NCI-H2029 treated with DMSO at 0.1 percent for 48 hours (cell line): ENCODE measurements around the gene TEKT2.

Source experiments
- DNase-seq: peaks from one replicate; lab custom pipeline; 2025; lab: John Stamatoyannopoulos, UW

TEKT2 gene

DNA sequence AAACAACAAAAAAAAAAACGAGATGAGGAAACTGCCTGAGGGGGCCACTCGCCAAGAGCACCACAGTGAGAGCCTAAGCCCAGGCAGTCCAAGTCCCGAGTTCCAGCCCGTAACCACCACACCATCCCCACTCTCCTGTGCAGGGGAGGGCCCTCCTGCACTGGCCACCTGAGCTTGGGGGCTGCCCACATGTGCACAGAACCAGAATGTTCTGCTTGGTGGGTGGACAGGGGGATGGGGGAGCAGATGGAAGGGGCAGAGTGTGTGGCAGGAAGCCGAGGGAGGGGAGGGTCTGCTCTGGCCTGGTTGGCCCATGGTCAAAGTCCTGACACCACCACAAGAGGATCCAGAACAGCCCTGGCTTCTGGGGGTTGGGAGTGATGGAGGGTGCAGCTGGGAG is 22.4 kb downstream of the TEKT2 start:
- DNase-seq: no peak

DNA sequence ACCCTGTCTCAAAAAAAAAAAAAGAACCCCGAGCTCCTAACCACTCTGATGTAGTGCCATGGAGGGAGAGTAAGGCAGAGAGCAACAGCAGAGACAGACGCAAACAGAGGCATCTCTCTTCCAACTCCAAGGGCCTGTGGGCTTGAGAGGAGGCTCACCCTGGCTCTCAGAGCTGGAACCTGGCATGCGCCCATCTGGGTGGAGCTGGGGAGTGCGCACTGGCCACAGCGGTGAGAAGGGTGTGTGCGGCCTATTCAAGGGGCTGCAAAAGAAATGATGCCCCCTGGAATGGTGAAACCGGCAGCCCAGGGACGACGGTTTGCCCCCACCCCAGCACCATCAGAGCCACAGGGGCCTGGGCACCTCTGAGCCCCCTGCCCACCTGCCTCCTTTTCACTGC is 23.5 kb downstream of the TEKT2 start:
- no peak for DNase-seq

DNA sequence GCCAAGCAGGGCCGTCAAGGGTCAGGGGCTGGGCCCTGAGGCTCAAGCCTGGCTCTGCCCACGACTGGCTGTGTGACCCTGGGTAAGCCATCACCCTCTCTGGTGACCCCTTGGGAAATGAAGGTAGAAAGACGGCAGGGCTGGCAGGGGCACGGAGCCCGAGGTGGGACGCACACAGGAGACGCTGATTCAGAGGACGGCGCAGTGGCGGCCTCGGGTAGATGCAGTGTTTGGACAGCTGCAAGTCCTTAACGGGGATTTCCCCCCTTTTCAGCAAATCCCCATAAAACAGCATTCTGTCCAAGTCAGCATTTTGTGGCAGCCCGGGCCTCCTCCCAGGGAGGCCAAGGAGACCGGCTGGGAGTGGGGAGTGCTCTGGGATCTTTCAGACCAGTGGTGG is 24.4 kb downstream of the TEKT2 start:
- DNase-seq: no peak

DNA sequence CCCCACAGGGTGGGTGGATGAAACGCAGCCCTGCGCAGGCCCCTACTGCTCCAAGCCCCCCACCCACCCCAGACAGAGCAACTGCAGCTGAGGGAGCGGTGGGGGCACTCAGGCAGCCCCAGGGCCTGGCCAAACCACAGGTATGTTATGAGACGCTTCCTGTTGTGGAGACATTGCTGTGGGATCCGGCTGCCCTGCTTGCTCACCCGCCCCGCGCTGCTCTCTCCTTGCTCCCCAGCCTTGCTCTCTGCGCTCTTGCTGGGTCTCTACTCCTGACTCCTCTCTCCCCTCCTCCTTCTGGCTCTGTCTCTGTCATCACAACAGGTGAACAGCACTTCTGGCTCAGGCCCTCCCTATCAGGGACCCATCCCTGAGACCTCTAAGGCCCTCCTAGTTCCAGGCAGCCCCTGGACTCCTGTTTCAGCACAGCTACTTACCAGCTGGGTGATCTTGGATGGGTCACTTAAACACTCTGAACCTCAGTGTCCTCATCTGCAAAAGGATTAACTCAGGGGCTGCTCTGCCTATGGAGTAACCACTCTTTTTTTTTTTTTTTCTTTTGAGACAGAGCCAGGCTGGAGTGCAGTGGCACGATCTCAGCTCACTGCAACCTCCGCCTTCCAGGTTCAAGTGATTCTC is 25.3 kb downstream of the TEKT2 start:
- no peak for DNase-seq

DNA sequence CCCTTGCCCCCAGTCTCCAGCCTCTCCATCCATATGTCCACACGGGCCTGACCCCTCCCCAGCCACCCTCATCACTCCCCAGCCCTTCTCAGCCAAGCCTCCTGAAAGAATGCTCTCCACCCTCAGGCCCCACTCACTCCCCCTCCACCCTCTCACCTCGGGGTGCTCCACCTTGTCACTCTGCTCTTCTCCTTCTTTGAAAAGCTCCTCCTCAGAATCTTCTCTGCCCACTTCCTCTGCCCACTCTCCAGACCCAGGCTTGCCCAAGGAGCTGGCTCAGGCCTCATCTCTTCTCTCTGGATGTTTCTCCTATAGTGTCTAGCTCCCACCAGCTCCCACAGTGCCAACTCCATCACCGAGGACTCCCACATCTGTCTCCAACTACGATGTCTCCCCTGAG is 27.3 kb downstream of the TEKT2 start:
- DNase-seq: no peak

DNA sequence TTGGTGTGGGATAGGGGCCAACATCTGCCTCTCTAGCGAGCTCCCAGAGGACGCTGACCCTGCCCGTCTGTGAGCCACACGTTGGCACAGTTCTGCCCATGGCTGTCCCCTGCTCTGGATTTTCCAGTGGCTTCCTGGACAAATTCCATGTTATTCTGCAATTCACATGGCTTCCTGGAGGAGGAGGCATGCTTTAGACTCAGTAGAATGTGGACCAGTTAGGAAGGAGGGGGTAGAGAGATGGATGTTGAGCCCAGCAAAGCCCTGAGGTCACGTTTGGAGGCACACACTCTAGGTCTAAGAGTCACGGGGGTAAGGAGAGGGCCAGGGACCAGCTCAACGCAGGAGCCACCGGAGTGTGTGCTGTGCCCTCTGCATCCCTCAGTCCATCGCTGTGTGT is 28.9 kb downstream of the TEKT2 start:
- no peak for DNase-seq

DNA sequence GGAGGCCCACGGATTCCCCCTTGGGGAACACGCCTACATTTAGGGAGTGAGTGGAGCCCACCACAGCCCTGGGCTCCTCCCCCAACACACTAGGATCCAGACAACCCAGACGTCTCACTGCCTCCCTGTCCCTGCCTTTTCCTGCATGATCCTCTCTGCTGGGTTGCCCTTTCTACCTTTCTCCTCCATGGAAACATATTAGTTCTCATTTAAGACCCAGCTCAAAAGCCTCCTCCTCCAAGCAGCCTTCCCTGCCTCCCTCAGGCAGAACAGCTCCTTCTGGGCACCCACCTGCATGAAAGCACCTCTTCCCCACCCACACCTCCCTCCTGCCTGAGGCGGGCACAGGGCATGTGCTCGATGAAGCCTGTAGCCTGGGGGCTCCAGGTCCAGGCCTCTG is 30.5 kb downstream of the TEKT2 start:
- DNase-seq: no peak

DNA sequence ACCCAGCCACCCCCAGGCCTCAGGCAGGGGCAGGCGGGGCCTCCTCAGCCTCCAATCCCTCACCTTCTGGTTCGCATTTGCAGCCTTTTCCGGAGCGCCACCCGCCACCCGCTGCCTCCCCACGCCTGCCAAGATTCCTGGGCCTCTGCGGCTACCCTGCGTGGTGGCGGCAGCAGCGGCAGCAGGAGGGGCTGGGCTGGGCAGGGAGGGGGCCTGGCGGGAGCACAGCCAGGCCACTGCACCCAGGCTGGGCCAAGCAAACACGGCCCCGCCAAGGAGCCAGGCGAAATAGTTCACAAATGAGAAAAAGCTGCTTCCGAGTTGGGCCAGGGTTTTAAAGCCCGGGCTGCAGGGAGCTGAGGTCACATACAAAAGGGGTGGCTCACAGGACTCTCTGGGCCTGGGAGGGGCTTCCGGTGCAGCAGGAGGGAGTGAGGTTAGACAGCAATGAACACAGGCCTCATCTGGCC is 31.3 kb downstream of the TEKT2 start:
- DNase-seq: no peak

DNA sequence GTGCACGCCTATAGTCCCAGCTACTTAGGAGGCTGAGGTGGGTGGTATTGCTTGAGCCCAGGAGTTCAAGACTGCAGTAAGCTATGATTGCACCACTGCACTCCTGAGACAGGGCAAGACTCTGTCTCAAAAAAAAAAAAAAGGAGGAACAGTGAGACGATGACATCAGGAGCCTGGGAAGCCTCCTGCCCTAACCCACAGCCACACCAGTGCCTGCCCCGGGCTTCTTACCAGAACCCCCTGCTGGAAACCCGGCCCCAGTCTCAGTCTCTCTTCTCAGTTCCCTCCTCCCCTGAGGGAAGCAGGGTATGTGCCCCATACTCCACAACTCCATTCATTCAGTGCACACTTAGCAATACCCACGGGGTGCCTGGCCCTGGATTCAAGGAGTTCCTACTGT is 32.0 kb downstream of the TEKT2 start:
- no peak for DNase-seq

DNA sequence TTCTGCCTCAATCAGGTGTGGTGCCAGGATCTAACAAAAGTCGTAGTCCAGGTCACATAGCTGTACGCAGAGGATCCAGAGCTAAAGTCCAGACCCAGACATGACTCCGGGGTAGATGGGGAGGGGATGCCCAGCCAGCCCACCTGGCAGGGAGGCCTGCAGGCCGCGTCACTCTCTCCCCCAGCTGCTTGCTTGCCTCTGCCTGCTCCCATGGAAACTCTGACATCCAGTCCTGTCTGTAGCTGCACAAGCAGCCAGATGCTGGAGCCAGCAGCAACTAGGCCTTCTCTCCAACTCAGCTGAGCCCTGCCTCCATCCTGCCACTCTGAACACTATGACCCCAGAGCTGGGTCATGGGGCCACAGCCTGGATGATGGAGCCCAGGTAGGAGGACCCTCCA is 33.0 kb downstream of the TEKT2 start:
- no peak for DNase-seq

DNA sequence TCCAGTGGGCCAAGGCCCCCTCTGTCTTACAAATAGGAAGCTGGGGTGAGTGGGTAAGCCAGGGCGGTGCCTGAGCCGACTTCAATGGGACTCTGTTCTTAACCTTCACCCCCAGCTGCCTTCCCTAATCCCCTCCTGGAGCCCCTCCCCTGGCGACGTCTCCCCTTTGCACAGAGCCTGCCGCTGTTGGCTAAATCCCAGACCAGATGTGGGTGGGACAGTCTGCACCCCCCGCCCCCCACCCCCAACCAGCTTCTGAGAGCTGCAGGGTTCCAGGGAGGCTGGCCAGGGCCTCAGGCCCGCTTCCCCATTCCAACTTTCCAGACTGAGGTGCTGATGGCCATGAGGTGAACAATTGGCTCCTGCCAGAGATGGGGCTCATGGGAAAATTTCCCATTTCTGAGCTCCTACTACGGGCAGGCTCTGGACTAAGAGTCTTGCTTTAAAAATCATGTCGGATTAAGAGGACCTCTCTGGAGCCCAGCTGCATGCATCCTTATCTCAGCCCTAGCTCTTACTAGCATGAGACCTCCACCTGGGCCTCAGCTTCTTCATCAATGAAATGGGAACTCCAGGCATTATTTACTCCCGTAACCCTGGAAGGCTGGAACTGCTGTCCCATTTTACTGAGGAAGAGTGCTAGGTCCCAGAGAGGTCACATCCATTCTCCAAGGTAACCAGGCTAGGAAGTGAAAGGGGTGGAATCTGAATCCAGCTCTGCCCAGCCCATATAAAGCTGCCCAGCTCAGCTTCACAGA is 34.7 kb downstream of the TEKT2 start:
- no peak for DNase-seq

DNA sequence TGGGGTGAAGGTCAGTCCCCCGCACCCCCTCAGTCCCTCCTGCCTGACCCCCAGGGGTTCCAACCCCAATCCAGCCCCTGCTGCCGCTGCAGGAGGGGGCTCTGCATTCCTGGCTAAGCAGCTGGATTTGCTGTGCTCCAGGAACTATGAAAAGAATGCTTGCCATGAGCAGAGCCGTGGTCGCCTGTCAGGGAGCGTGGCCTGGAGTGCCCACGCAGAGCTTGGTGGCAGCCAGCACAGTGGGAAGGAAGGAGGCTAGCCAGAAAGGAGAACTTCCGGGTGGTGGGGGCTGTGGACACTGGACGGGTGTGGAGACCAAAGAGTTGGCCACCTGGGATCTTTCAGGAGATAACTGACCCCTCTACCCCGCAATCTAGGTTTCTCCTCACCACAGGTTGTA is 35.6 kb downstream of the TEKT2 start:
- no peak for DNase-seq

DNA sequence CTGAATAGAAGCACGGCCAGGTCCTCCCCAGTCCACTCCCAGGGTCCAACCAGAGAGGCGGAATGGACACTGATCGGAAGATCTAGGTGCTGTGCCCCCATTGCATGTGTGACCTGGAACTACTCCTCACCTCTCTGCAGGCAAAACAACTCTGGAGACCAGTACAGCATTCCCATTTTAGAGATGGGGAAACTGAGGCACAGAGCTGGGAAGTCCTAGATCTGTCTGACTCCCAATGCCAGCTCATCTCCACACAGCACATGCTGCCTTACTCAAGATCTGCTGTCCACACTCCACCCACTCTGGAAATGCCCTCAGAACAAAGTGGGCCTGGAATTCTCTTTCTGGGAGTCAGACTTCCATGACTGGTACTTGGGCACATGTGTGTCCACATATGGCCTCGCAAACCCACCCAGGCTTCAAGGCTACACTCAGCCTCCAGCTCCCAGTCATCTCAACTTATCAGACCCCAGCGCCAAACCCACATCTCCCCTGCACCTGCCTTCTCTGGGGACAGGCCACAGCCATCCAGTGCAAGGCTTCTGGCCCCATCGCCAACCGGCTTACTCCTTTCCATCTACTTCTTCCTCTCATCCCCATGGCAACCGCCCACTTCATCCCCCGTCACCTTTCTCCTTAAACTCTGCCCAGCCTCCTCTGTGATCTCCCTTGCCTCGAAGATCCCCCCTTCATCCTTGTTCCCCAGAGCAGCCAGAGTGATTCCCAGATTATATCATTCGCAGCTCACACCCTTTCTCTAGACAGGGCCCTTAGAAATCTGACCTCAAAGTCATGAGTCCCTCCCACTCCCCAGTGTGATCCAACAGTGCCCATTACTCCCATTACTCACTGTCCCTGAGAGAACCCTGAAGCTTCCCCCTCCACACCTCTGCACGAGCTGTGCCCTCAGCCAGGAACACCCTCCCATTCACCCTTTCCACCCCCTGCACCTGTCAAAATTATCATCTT is 38.5 kb downstream of the TEKT2 start:
- no peak for DNase-seq

DNA sequence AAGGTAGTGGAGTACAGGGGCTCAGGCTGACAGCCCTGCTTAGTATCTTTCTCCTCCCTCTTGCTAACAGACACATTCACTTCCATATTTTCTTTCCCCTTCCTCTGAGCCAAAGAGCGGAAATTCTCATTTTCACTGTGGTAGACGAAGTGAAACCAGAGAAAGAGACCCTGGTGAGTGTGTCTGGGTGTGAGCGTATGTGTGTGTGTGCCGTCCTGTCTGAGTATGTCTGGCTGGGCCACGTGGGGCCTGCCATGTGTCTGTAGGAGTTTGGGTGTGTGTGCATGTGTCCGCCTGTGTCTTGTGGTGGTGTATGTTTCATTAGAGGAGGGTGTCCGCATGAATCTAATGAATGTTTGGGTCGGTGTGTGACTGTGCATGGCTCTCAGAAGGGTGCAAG is 39.5 kb downstream of the TEKT2 start:
- DNase-seq: no peak

DNA sequence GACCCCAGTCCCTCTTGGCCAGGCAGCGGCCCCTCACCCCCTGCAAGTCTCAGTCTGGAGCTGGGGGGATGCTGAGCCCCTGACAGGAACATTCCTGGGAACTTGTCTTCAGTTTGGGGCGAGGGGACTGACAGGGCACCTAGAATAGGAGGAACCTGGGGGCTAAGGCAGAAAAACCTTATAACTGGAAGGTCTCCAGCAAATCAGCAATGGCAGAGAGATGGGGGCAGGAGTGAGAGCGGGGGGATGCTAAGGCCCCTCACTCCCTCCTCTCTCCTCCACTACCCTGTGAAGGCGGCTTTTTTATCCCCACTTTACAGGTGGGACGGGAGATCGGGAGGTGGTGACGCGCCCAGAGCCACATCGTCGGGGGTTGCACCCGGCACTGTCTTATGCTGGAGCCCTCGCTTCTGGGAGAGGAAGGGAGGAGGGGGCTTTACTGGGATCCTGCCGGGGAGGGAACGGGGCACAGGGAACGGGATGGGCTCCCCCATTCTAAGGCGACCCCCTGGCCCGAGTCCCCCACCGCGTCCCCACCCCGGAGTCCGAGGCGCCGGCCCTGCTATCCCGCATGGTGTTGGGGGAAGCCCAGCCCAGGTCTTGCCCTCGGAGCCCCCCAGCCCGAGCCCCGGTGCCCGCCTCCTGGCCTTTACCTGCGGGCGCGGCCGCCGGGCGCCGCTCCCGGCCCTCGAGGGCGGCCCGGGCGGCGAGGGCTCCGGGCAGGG is 40.7 kb downstream of the TEKT2 start:
- no peak for DNase-seq

DNA sequence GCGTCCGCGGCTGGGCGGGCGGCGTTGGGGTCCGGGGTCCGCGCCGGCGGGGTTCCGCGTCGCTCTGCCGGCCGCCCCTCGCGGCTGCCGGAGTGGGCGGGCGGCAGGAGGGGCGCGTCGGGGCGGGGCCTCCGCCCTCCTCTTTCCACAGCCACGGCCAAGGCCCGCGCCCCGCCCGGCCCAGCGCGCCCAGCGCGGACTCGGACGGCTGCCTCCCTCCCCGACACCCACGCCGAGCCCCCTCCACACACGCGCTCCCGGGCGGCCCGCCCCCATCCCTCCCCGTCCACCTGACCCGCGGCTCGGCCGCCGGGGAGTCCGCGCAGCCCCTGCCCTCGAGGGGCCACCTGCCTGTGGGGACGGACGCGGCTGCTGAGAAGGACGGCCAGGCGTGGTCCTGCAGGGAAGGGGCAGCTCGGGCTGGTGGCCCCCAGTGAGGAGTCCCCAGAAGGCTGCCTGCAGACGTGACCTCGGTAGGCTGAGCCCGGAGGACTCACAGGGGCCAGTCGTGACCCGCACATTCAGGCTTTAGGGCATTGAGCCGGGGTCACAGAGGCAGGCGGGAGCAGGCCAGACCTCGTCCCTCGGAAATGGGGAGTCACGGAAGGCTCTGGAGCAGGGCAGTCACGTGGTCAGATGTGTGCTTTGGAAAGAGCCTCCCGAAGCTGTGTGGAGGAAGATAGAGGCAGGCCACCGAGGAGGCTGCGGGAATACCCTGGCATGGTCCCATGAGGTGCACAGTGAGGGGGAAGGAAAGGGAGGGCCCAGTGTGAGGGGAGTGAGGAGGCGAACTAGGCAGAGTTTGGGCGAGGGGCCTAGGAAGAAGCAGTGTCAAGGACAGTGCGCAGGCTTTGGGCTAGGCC is 41.5 kb downstream of the TEKT2 start, which contains the start of gene COL8A2:
COL8A2 (minus strand) TSS at position 94 of the 863 bp plus-strand sequence. CDS start 24,980 bp downstream, outside the sequence.
- DNase-seq: no peak

DNA sequence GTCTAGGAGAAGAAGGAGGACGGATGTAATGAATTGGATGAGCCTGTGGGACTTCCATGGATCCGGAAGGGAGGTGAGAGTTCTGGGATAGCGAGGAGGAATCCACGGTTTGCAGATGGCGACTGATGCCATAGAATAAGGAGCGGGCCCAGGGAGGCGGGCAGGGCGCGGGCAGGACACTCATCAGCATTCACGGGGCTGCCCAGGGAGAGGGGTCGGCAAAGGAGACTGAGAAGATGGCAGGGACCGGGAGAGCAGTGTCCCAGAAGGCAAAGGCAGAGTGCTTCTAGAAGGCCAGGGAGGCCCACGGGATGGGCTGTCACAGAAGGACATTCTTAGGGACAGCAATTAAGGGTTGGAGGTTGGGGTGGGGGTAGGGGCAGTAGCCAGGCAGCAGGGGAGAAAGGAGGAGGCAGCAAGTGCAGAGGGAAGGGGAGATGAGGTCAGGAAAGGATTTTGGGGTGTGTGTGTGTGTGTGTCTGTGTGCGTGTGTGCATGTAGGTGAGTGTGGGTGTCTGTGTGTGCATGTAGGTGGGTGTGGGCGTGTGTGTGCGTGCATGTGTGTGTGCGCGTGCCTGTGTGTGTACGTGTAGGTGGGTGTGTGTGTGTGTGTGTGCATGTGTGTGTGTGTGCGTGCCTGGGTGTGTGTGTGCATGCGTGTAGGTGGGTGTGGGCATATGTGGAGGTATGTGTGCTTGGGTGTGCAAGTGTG is 42.3 kb downstream of the TEKT2 start:
- DNase-seq: no peak

DNA sequence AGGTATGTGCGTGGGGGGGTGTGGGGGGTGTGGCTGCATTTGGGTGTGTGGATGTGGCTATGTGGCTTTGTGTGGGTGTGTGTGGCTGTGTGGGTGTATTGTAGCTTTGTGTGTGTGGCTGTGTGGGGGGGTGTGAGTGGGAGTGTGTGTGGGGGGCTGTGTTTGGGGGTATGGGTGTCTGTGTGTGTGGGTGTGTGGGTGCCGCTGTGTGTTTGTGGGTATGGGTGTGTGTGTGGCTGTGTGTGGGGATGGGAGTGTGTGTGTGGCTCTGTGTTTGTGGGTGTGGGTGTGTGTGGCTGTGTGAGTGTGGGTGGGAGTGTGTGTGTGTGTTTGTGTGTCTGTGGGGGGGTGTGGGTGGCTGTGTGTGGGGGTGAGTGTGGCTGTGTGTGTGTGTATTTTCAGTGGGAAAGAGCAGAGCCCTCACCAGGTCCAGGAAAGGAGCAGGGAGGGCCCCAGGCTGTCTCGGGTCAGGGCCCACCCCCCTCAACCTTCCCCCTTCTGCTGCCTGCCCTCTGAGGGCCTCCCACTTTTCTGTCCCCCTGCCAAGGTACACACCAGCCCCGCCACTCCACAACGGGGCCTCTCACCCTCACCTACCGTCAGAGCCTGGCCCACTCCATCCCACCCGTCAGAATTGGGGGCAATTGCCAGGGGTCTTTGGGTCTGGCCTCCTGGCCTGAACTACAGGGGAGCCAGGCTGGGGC is 43.1 kb downstream of the TEKT2 start:
- no peak for DNase-seq

DNA sequence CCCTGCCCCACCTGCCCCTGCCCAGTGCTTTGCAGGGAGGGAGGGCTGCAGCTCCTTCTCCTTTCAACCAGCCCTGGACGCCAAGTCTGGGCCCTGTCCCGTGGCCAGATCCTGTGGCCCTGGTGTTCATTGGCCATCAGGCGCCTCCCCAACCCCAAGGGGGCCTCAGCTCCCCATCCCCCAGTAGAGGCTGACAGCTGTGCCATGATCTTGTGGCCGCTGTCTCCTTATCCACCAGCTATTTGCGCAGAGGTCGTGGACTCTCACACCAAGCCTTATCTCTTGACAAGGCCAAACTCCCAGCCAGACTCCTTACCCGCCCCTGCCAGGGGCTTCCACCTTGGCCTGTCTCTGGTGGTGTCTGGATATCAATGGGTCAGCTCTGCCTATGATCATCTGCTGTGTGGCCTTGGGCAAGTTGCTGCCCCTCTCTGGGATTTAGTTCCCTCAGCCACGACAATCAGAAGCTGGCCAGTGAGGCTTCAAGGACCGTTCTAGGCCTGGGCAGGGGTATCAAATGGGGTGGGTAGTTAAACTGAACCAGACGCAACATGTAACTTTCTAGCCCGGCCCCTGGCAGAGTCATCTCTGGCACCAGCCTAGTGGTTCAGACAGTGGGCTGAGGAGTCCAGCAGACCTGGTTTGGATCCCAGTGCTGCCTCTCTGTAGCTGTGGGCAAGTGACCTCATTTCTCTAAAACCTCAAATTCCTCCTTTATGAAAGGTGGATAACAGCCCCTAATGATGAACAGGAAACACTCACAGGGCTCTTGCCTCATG is 44.4 kb downstream of the TEKT2 start:
- no peak for DNase-seq
